Measurements from ENCODE around the gene RASD1. TPM values are rescaled to one million over a fixed set of nuclear protein-coding genes. Genes with fewer than 3 reads are reported as not detected.

Gene RASD1, protein sequence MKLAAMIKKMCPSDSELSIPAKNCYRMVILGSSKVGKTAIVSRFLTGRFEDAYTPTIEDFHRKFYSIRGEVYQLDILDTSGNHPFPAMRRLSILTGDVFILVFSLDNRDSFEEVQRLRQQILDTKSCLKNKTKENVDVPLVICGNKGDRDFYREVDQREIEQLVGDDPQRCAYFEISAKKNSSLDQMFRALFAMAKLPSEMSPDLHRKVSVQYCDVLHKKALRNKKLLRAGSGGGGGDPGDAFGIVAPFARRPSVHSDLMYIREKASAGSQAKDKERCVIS
- total RNA-seq, result 23.5 and 24.0 TPM in 2 replicates
- polyA plus RNA-seq, result 44.8 and 46.9 TPM in 2 replicates

GRCh38 chr17:17496189-17497064 is at the start of gene RASD1:
Gene RASD1 (minus strand): TSS chr17:17496395. CDS start chr17:17496181, 214 bp downstream.
- WGBS (ENCODE audit: low lambda C conversion rate, missing lambda C conversion rate), result 1% methylated on average over 59 of the region's 93 CpGs
- TF ChIP-seq, protein P1, sequence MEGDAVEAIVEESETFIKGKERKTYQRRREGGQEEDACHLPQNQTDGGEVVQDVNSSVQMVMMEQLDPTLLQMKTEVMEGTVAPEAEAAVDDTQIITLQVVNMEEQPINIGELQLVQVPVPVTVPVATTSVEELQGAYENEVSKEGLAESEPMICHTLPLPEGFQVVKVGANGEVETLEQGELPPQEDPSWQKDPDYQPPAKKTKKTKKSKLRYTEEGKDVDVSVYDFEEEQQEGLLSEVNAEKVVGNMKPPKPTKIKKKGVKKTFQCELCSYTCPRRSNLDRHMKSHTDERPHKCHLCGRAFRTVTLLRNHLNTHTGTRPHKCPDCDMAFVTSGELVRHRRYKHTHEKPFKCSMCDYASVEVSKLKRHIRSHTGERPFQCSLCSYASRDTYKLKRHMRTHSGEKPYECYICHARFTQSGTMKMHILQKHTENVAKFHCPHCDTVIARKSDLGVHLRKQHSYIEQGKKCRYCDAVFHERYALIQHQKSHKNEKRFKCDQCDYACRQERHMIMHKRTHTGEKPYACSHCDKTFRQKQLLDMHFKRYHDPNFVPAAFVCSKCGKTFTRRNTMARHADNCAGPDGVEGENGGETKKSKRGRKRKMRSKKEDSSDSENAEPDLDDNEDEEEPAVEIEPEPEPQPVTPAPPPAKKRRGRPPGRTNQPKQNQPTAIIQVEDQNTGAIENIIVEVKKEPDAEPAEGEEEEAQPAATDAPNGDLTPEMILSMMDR (IDR thresholded peaks at IDR 0.05; ENCODE audit: poor library complexity), result peak; percentile 87
- no peak for TF ChIP-seq EZH2 (IDR thresholded peaks at IDR 0.05; ENCODE audit: borderline replicate concordance)
- TF ChIP-seq EZH2phosphoT487 (IDR thresholded peaks at IDR 0.05; ENCODE audit: low read depth, severe bottlenecking, unreplicated experiment), result no peak
- Histone ChIP-seq H3K9me3 (ENCODE audit: low read depth) (no peaks in the 10 kb centered on the region), H3K9me2 (replicated peaks; ENCODE audit: insufficient read depth) (no peaks in the 10 kb centered on the region), H3K4me2 (peak within 1 kb of the TSS; percentile 99), H3K4me1 (ENCODE audit: insufficient read depth) (peaks cover 21% of the 10 kb centered on the region), H3K27me3 (peaks cover 9% of the 10 kb centered on the region), H4K20me1 (ENCODE audit: insufficient read depth, poor library complexity, severe bottlenecking) (no peaks in the 10 kb centered on the region), H2AFZ (peak within 1 kb of the TSS; percentile 96), H3K79me2 (no peaks in the 10 kb centered on the region), H3K4me3 (peak within 1 kb of the TSS; percentile 78), H3K27ac (peak within 1 kb of the TSS; percentile 82), H3K36me3 (replicated peaks; ENCODE audit: insufficient read depth, low read depth) (no peaks in the 10 kb centered on the region)
- DNase-seq (ENCODE audit: low spot score), result peak; percentile 96

DNA sequence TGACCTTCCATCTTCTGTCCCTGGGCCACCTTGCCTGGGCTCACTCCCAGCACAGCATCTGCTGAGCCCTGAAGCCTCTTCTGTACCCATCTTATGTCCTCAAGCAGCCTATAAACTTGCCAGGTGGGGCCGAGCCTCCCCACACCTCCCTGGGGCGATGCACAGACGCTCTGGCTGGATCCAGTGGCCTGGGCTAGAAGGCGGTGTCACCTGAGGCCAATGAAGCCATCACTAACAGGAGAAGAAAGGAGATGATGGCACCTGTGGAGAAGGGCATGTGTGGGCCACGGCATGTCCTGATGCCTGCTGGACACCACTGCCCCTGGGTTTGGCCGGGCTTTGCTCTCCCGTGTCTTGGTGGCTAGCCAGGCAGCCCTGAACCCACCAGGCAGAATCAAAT is 49.8 kb upstream of the RASD1 start:
- Histone ChIP-seq H3K27ac (no peak overlapping the region), H3K4me1 (ENCODE audit: insufficient read depth) (peaks cover 17% of the 10 kb centered on the region), H3K79me2 (no peaks in the 10 kb centered on the region), H4K20me1 (ENCODE audit: insufficient read depth, poor library complexity, severe bottlenecking) (no peaks in the 10 kb centered on the region), H3K9me3 (ENCODE audit: low read depth) (no peaks in the 10 kb centered on the region), H3K4me3 (no peak overlapping the region), H2AFZ (no peak overlapping the region), H3K36me3 (replicated peaks; ENCODE audit: insufficient read depth, low read depth) (no peaks in the 10 kb centered on the region), H3K27me3 (no peaks in the 10 kb centered on the region), H3K4me2 (no peak overlapping the region), H3K9me2 (replicated peaks; ENCODE audit: insufficient read depth) (no peaks in the 10 kb centered on the region)
- 95% methylated on average over 7 of the region's 7 CpGs for WGBS (ENCODE audit: low lambda C conversion rate, missing lambda C conversion rate)
- DNase-seq (ENCODE audit: low spot score), result no peak
- TF ChIP-seq, protein P1 (IDR thresholded peaks at IDR 0.05; ENCODE audit: poor library complexity), result no peak
- TF ChIP-seq EZH2 (IDR thresholded peaks at IDR 0.05; ENCODE audit: borderline replicate concordance), result no peak
- no peak for TF ChIP-seq EZH2phosphoT487 (IDR thresholded peaks at IDR 0.05; ENCODE audit: low read depth, severe bottlenecking, unreplicated experiment)

DNA sequence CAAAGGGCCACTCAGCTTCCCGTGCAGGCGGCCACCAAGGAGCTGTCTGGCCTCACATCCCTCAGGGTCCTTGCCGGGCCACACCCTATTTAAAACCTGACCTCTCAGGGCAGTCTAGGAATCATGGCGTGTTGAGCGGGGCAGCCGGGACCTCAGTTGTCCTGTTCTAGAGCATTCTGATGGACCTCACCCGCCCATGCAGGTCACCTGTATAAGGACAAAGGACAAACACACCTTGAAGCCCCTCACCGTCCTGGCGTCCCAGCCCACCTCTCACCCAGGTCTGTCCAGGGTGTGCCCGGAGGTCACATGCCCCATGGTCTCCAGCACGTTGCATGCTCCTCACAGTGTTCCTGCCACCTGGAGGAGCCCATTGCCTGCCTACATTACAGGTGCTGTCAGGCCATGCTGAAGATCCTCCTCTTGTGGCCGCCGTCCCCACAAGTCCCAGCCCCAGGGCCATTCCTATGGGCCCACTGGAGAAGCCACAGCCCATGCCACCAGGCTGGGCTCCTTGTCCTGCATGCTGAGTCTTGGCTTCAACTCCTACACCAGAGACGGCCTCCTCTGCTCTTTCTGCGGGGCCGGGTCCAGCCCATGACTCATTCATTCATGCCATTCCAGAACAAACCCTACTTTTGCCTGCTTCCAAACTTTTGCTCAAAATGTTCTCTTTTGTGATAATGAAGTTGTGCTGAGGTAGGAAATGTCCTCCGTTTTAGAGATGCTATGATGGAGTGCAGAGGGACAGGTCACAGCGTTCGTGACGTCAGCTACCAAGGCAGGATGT is 49.0 kb upstream of the RASD1 start:
- Histone ChIP-seq H3K9me3 (ENCODE audit: low read depth) (no peaks in the 10 kb centered on the region), H2AFZ (no peak overlapping the region), H3K36me3 (replicated peaks; ENCODE audit: insufficient read depth, low read depth) (no peaks in the 10 kb centered on the region), H3K4me2 (no peak overlapping the region), H3K79me2 (no peaks in the 10 kb centered on the region), H3K27ac (no peak overlapping the region), H3K4me3 (no peak overlapping the region), H3K4me1 (ENCODE audit: insufficient read depth) (peaks cover 17% of the 10 kb centered on the region), H3K9me2 (replicated peaks; ENCODE audit: insufficient read depth) (no peaks in the 10 kb centered on the region), H4K20me1 (ENCODE audit: insufficient read depth, poor library complexity, severe bottlenecking) (no peaks in the 10 kb centered on the region), H3K27me3 (no peaks in the 10 kb centered on the region)
- TF ChIP-seq, protein P1 (IDR thresholded peaks at IDR 0.05; ENCODE audit: poor library complexity), result no peak
- TF ChIP-seq EZH2phosphoT487 (IDR thresholded peaks at IDR 0.05; ENCODE audit: low read depth, severe bottlenecking, unreplicated experiment) (no peak), EZH2 (IDR thresholded peaks at IDR 0.05; ENCODE audit: borderline replicate concordance) (no peak)
- DNase-seq (ENCODE audit: low spot score), result no peak
- 88% methylated on average over 20 of the region's 20 CpGs for WGBS (ENCODE audit: low lambda C conversion rate, missing lambda C conversion rate)
